Thoracic aorta (tissue), 2 donors: ENCODE data around the gene FGG. TPM values are rescaled to one million over a fixed set of nuclear protein-coding genes. Genes with fewer than 3 reads are reported as not detected.

Source experiments
- ATAC-seq: fragments of 150-250 bp; one replicate; pipeline ENCODE4 v1.8.0; 2017; ENCODE audit warnings: low read depth; ENCODE audit not compliant: insufficient number of reproducible peaks, low FRiP score
- DNase-seq: peaks from one replicate; pipeline ENCODE4 v3.0.0-alpha.2; 2020; ENCODE audit warnings: low spot score
- H3K27ac ChIP-seq, 2 donors: fragments of 200-600 bp; sonication (generic); 1 replicate in 1 of 2; 2 replicates in 1 of 2; pipeline ENCODE4 v1.5.1; 2016; ENCODE audit warnings: mild to moderate bottlenecking in 2 of 2, moderate library complexity in 2 of 2
- H3K27me3 ChIP-seq: fragments of 200-600 bp; sonication (generic); replicated peaks from 2 replicates; pipeline ENCODE4 v1.6.0; 2016; ENCODE audit warnings: mild to moderate bottlenecking; ENCODE audit not compliant: insufficient read depth
- H3K36me3 ChIP-seq: fragments of 200-600 bp; sonication (generic); one replicate; pipeline ENCODE4 v1.5.1; 2016
- H3K4me1 ChIP-seq, 2 donors: fragments of 200-600 bp; sonication (generic); 1 replicate in 1 of 2; 2 replicates in 1 of 2; pipeline versions ENCODE4 v1.5.1 to v1.6.0; 2016; ENCODE audit warnings: low read depth in 2 of 2, mild to moderate bottlenecking in 1 of 2; ENCODE audit not compliant: control insufficient read depth in 1 of 2
- H3K4me3 ChIP-seq: fragments of 200-600 bp; sonication (generic); 2 replicates; pipeline ENCODE4 v1.5.1; 2016; ENCODE audit warnings: mild to moderate bottlenecking
- H3K9me3 ChIP-seq: fragments of 200-600 bp; sonication (generic); 2 replicates; pipeline ENCODE4 v1.5.1; 2016
- CTCF ChIP-seq: fragments of 200-600 bp; sonication (generic); IDR thresholded peaks from one replicate; pipeline ENCODE4 v1.5.1; 2019; ENCODE audit warnings: antibody characterized with exemption
- total RNA-seq, 2 donors: library from RNA; depleted of rRNA; stranded (reverse); fragments of >200 nt; gene quantifications; one replicate each; pipeline versions ENCODE4 v1.1.0 to v1.2.3, GENCODE V29; 2016

FGG gene
- total RNA-seq, 2 donors from 2014 or later: not detected

DNA sequence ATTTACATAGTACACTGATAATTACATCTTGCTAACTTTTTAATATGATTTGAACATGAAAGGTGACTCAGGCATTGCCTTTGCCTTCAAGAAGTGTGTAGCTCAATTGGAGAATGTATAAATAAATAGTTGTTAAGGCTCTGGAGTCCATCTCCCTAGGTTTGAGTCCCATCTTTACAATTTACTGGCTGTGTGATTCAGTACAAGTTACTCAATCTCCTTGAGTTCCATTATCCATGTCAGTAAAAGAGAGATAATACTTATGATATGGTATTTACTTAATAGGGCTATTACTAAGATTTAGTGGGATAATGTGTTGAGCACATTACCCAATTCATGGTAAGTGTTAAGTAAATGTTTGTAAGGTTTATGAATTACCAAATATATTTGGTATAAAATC is 1.9 kb upstream of the FGG start:
- DNase-seq: no peak
- no peak overlapping the region for H3K4me3 ChIP-seq
- ATAC-seq: no peak
- H3K27ac ChIP-seq: no peak overlapping the region
- H3K9me3 ChIP-seq: no peaks in the 10 kb centered on the region
- H3K36me3 ChIP-seq: no peaks in the 10 kb centered on the region
- no peaks in the 10 kb centered on the region for H3K4me1 ChIP-seq
- no peak for TF ChIP-seq CTCF
- no peaks in the 10 kb centered on the region for H3K27me3 ChIP-seq

GRCh38 chr4:154611833-154612232 is 623 bp downstream of the FGG start:
- ATAC-seq: no peak

DNA sequence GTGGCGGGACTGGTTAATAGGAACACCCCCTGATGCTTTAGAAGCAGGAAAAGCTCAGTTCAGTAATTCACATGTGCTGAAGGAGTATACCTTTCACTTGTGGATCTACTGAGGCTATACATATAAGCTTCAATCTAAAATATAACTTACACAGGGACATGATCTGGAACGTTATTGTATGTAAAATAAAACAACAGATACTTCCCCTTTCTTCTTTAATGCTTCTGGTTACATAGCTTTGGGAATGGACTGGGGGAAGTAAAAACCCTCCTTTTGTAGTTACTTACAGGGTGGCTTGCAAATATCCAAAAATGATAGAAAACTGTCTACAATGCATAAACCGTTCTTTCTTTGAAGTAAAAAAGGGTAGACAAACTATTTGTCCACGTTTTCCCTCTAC is 1.9 kb downstream of the FGG start:
- H3K9me3 ChIP-seq: no peaks in the 10 kb centered on the region
- no peak overlapping the region for H3K27ac ChIP-seq
- H3K4me3 ChIP-seq: no peak overlapping the region
- ATAC-seq (no peak), DNase-seq (no peak)
- no peaks in the 10 kb centered on the region for H3K36me3 ChIP-seq
- TF ChIP-seq CTCF: no peak
- H3K4me1 ChIP-seq: no peaks in the 10 kb centered on the region
- no peaks in the 10 kb centered on the region for H3K27me3 ChIP-seq

More at GRCh38 chr4:154611833-154612232, 623 bp downstream of the FGG start:
- DNase-seq: no peak
- TF ChIP-seq CTCF: no peak
- no peaks in the 10 kb centered on the region for H3K36me3 ChIP-seq
- no peaks in the 10 kb centered on the region for H3K4me1 ChIP-seq
- H3K9me3 ChIP-seq: no peaks in the 10 kb centered on the region
- no peak overlapping the region for H3K27ac ChIP-seq
- H3K27me3 ChIP-seq: no peaks in the 10 kb centered on the region
- no peak overlapping the region for H3K4me3 ChIP-seq

DNA sequence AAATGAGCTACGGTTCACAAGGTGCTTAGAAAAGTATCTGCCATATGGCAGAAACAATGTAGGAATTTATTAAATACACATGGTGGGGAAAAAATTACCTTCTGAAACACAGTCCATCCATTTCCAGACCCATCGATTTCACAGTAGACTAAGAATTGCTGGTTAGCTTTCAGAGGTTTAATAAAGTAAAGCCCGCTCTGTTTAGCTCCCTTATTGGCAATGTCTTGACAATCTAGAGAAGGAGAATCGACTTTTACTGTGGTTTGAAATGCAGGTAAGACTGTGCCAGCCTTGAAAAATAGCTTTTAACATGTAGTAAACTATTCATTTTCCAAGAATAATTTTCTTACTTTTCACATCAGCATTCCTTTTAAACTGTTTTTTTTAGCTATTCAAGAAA is 2.9 kb downstream of the FGG start:
- no peak for TF ChIP-seq CTCF
- no peak for ATAC-seq

DNA sequence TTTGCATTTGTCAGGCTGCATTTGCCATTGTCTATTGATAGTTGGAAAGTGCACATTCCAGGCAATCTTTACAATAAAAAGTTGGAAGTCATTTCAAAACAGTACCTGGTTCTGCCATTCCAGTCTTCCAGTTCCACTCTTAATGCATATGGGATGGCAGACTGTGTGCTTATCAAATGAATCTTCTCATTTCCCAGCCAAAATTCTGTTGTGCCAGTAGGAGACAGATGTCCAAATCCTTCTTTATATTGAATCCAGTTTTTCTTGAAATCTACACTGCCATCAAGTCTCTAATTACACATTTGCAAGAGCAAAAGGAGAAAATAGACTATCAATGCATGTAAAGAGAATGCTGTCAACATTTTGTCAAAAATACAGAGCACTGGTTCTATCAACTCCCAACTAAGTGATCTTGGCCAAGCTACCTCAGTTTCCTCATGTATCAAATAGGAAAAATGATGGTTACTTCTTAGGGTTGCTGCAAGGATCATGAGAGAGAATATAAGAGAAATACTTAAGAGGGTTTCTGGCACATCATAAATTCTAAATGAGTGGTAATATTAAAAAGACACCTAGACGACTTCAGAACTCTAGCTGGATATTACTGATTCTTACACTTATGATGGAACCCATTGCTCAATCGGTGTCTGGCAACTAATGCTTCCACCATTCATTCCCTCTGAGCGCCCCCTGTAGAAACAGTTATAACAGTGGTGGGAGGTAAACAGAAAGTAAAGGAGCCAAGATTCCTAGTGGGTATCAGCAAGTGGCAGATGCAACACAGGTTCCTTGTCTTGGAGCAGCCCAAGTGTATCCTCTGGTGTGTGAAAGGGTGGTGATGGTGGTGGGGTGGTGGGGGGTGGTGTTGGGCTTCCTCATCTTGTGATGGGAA is 3.8 kb downstream of the FGG start:
- Histone ChIP-seq H3K27me3 (no peaks in the 10 kb centered on the region), H3K36me3 (no peaks in the 10 kb centered on the region), H3K27ac (no peak overlapping the region), H3K9me3 (no peaks in the 10 kb centered on the region), H3K4me3 (no peak overlapping the region), H3K4me1 (no peaks in the 10 kb centered on the region)
- ATAC-seq (no peak), DNase-seq (no peak)
- no peak for TF ChIP-seq CTCF

More for the DNA sequence above, 2.9 kb downstream of the FGG start:
- Histone ChIP-seq H3K27ac (no peak overlapping the region), H3K9me3 (no peaks in the 10 kb centered on the region), H3K36me3 (no peaks in the 10 kb centered on the region), H3K4me3 (no peak overlapping the region), H3K27me3 (no peaks in the 10 kb centered on the region), H3K4me1 (no peaks in the 10 kb centered on the region)
- DNase-seq: no peak
